Astrocyte of the spinal cord (primary cell): ENCODE results near the gene SENP1.

Experiments used
- DNase-seq: peaks from one replicate; pipeline ENCODE4 v3.0.0; 2011; ENCODE audit warnings: low read depth, low spot score
- H3K4me3 ChIP-seq: 2 replicates; pipeline ENCODE4 v1.5.1; 2011; ENCODE audit warnings: low read depth, mild to moderate bottlenecking, low read length, moderate library complexity
- in situ Hi-C: cut with HindIII; loops from 2 replicates; pipeline ENCODE4 v1.10.0; 2017; ENCODE audit warnings: low sequenced_read_pairs
- TF ChIP-seq, protein P1 (sequence below): IDR thresholded peaks from 2 replicates; pipeline ENCODE4 v1.5.1; 2012; ENCODE audit warnings: low read depth, mild to moderate bottlenecking, low read length, inconsistent platforms

SENP1 gene

DNA sequence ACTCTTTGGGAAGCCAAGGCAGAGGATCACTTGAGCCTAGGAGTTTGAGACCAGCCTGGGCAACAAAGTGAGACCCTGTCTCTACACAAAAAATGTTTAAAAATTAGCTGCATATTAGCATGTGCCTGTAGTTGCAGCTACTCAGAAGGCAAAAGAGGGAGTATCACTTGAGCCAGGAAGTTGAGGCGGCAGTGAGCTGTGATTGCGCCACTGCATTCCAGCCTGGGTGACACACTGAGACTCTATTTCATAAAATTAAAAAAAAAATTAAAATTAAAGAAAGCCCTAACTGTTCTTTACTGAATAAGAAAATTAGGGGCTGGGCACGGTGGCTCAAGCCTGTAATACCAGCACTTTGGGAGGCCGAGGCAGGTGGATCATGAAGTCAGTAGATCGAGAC lies 27.0 kb downstream of the SENP1 start:
- in situ Hi-C loops: no loop called here
- peak; percentile 6 for DNase-seq
- TF ChIP-seq, protein P1, sequence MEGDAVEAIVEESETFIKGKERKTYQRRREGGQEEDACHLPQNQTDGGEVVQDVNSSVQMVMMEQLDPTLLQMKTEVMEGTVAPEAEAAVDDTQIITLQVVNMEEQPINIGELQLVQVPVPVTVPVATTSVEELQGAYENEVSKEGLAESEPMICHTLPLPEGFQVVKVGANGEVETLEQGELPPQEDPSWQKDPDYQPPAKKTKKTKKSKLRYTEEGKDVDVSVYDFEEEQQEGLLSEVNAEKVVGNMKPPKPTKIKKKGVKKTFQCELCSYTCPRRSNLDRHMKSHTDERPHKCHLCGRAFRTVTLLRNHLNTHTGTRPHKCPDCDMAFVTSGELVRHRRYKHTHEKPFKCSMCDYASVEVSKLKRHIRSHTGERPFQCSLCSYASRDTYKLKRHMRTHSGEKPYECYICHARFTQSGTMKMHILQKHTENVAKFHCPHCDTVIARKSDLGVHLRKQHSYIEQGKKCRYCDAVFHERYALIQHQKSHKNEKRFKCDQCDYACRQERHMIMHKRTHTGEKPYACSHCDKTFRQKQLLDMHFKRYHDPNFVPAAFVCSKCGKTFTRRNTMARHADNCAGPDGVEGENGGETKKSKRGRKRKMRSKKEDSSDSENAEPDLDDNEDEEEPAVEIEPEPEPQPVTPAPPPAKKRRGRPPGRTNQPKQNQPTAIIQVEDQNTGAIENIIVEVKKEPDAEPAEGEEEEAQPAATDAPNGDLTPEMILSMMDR: no peak
- no peak overlapping the region for H3K4me3 ChIP-seq

- in situ Hi-C loops: no loop called here
- TF ChIP-seq, protein P1: no peak
- no peak overlapping the region for H3K4me3 ChIP-seq
- DNase-seq: no peak
These were observed 28.8 kb downstream of the SENP1 start for GRCh38 chr12:48077111-48077510.

GRCh38 chr12:48075832-48076231 lies 30.0 kb downstream of the SENP1 start:
- TF ChIP-seq, protein P1: no peak
- DNase-seq: no peak
- in situ Hi-C loops: no loop called here
- H3K4me3 ChIP-seq: no peak overlapping the region

GRCh38 chr12:48074266-48074665 lies 31.6 kb downstream of the SENP1 start:
- TF ChIP-seq, protein P1: no peak
- in situ Hi-C loops: no loop called here
- no peak for DNase-seq
- no peak overlapping the region for H3K4me3 ChIP-seq

GRCh38 chr12:48072266-48072665 lies 33.6 kb downstream of the SENP1 start:
- H3K4me3 ChIP-seq: no peak overlapping the region
- DNase-seq: no peak
- in situ Hi-C loops: no loop called here
- TF ChIP-seq, protein P1: no peak

DNA sequence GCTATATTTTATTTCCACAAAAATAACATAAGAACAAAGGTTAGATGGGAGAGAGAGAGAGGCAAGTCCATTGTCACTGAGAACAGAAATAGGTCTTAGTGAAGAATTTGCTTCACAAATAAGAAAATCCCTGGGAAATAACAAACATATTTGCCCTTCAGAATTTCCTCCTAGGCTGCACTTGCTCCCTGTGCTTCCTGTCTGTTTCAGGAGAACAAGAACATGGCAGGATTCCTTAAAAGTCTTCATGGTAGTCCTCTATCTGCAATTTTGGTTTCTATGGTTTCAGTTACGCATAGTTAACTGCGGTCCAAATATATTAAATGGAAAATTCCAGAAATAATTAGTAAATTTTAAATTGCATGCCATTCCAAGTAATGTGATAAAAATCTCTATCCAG lies 34.1 kb downstream of the SENP1 start:
- in situ Hi-C loops: no loop called here
- no peak overlapping the region for H3K4me3 ChIP-seq
- no peak for DNase-seq
- TF ChIP-seq, protein P1: no peak

GRCh38 chr12:48070731-48071130 lies 35.1 kb downstream of the SENP1 start:
- H3K4me3 ChIP-seq: no peak overlapping the region
- TF ChIP-seq, protein P1: no peak
- no peak for DNase-seq
- in situ Hi-C loops: no loop called here
